ENCODE data around the gene DHX16. TPM values are rescaled to one million over a fixed set of nuclear protein-coding genes. Genes with fewer than 3 reads are reported as not detected.
A peak's percentile ranks its signal among the peaks of the same experiment; 100 is the strongest.

The DHX16 gene
- total RNA-seq, 2 donors from 2014 or later: 13.7 to 23.6 TPM

DNA sequence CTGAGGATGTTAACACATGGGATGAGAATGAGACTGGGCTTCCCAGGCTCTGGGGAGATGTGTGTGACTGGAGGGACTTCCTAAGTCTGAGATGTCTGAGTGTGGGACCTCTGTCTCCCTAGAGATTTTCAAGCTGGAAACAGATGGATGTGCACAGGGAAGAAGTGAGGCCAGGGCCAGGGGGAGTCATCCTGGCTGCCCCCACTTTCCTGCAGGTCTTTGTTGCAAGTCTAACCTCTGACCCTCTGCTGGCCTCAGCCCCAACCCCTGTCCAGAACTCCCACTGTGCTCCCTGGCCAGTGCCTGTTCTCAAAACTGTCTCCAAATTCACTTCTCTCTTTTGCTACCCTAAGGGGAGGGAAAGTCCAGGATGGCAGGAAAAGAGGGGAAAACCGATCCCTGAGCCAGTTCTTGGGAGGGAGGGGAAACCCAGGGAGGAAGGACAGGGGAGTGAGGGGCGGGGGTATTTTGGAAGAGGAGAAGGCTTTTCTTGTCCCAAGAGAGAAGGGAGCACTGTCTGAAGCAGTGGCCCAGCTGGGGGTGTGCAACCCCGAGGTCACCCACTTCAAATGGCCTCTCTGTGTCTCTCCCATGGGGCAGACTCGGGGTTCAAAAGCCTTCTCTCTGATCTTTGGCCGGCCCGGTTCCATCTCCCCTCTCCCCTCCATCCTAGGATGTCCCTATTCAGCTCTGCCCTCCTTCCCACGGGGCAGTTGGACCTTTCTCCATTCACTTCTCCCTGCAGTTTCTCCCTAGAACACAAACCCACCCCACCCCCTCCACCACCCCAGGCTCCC lies 10.6 kb upstream of the DHX16 start:
- DNase-seq (ENCODE audit: low spot score): no peak
- Histone ChIP-seq H3K36me3 (peaks cover 33% of the 10 kb centered on the region), H3K27me3 (no peaks in the 10 kb centered on the region), H3K9me3 (no peaks in the 10 kb centered on the region), H3K4me3 (peak overlapping the region; percentile 83 to 90), H3K27ac (peak overlapping the region; percentile 99), H3K4me1 (peaks cover 0 to 83% of the 10 kb centered on the region in 2 donors)
- TF ChIP-seq, protein P1, sequence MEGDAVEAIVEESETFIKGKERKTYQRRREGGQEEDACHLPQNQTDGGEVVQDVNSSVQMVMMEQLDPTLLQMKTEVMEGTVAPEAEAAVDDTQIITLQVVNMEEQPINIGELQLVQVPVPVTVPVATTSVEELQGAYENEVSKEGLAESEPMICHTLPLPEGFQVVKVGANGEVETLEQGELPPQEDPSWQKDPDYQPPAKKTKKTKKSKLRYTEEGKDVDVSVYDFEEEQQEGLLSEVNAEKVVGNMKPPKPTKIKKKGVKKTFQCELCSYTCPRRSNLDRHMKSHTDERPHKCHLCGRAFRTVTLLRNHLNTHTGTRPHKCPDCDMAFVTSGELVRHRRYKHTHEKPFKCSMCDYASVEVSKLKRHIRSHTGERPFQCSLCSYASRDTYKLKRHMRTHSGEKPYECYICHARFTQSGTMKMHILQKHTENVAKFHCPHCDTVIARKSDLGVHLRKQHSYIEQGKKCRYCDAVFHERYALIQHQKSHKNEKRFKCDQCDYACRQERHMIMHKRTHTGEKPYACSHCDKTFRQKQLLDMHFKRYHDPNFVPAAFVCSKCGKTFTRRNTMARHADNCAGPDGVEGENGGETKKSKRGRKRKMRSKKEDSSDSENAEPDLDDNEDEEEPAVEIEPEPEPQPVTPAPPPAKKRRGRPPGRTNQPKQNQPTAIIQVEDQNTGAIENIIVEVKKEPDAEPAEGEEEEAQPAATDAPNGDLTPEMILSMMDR (IDR thresholded peaks at IDR 0.05): no peak

DNA sequence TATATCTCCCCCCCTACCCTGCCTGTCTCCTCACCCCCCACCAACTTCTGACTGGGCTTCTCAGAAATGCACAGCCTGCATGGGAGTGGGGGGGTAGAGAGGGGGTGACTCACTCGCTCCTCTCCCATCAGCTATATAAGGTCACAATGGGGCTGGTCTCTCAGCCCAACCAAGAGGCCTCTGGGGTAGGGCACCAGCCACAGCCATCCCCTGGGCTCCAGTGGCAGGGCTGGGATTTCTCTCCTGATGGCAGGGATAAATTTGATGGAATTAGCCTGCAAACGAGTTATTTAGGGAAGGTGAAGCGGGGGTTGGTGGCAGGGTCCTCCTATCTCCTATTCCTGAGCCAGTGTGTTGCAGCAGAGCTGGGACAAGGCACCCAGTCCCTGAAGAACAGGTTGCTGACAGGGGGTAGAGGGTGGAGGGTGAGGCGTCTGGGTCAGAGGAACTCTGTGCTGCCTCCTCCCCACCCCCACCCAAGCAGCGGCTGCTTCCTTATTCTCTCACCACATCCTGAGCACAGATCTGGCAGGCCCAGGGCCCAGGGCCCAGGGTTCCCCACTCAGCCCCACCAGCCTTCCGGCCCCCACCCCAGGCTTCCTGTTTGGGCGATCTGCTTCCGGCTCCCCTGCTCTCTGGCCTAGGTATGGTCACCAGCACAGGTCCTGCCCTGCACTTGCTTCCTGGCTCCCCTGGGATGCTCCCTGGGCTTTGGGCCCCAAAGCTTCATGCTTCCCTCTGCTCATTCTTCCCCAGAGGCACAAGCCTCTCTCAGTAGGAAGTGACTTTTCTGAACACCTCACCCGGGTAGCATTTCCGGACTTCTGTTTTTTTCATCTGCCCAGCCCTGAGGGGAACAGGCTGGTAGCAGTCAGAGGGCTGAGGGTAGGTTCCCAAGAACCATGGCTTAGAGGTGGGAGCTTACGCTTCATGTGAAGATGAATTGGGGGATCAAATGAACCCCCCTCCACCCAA lies 9.6 kb upstream of the DHX16 start:
- Histone ChIP-seq H3K4me3 (peak overlapping the region; percentile 83 to 90), H3K27me3 (no peaks in the 10 kb centered on the region), H3K4me1 (peaks cover 0 to 74% of the 10 kb centered on the region in 2 donors), H3K9me3 (no peaks in the 10 kb centered on the region), H3K27ac (peak overlapping the region; percentile 99), H3K36me3 (peaks cover 43% of the 10 kb centered on the region)
- DNase-seq (ENCODE audit: low spot score): peak; percentile 87
- TF ChIP-seq, protein P1 (IDR thresholded peaks at IDR 0.05): no peak

DNA sequence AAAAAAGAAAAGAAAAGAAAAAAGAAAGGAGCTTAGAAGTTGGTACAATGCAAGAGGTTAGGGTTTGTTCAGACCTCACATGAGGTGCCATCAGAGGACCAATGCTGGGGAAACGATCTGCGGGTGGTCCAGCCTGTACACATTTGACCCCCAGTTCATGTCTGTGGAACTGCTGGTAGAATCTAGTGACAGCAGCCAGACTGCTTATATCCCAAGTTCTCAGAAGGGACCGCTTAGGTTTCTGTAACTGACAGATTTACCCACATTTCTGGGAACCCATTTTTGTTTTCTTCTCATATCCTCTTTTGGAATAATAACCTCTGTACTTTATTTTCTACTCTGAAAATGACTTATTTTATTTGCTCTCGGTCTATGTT lies 8.9 kb upstream of the DHX16 start:
- DNase-seq (ENCODE audit: low spot score): no peak
- peak overlapping the region; percentile 83 to 90 for H3K4me3 ChIP-seq
- peaks cover 50% of the 10 kb centered on the region for H3K36me3 ChIP-seq
- no peaks in the 10 kb centered on the region for H3K27me3 ChIP-seq
- H3K27ac ChIP-seq: peak overlapping the region; percentile 99
- H3K4me1 ChIP-seq: peaks cover 0 to 74% of the 10 kb centered on the region in 2 donors
- TF ChIP-seq, protein P1 (IDR thresholded peaks at IDR 0.05): no peak
- H3K9me3 ChIP-seq: no peaks in the 10 kb centered on the region

DNA sequence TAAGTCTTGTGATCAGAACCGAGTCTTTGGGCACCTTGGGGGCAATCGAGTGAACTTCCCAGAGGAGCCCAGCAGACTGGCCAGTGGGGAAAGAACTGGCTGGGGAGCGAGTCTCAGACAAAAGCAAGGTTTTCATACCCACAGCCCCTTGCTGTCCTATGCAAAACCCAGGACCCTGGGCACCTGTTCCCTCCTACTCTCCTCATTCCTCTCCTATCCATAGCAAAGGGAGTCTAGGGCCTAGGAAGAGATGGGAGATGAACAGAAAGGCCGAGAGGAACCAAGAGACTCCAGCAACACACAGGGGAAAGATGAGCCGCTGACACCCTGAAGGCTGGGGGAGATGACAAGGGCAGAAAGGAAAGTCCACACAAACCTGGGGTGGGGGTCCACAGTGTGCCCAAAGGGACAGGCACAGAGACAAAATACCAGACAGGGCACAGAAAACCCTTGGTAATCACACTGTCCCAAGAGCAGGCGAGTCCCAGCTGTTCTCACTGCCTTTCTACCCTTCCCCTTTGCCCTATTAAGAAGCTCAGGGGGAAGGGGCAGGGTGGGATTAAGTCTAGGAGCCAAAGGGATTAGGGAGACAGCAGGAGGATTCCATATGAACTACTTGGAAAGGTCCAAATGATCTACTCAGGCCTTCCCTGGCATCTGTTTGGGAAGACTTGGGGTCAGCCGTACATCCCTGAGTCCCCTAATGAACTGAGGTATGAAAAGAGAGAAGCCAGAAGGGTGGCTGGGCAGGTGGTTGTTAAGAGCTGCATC lies 7.1 kb upstream of the DHX16 start:
- peaks cover 0 to 60% of the 10 kb centered on the region in 2 donors for H3K4me1 ChIP-seq
- H3K9me3 ChIP-seq: no peaks in the 10 kb centered on the region
- peak overlapping the region in 1 of 2 donors; percentile 50 for H3K27ac ChIP-seq
- no peaks in the 10 kb centered on the region for H3K27me3 ChIP-seq
- no peak for DNase-seq (ENCODE audit: low spot score)
- TF ChIP-seq, protein P1 (IDR thresholded peaks at IDR 0.05): no peak
- no peak overlapping the region for H3K4me3 ChIP-seq
- H3K36me3 ChIP-seq: peaks cover 54% of the 10 kb centered on the region

DNA sequence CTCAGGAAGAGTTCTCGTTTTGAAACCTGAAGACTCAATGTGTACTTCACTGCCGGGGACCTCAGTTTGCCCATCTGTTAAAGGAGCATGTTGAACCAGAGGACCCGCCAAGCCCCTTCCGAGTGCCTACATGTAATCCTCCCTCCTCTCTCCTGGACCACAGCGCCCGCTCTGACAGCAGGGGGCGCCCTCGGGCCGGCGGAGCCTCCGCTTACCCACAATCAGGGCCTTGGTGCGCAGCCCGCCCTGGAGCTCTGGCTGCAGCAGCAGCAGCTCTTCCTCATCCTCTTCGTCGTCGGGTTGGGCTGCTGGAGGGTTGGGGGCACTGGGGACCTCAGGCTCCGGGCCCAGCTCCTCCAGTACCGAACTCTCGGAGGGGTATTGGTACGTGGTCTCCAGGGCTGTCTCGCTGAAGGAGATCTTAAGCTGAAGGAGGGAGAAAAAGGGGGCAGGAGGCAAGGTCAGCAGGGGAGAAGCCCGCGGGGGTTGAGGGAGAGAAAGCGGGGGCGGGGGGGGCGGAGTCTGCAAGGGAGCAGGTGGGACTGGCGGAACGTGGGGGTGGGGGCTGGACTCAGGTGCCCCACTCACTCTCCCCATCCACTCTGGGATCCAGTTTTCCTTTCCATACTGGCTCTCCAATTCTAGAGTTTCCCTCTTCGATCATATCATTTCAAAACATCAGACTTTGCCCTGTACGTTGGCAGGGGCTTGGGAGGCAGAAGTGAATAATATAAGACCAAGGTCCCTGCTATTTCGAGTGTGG lies 6.3 kb upstream of the DHX16 start:
- Histone ChIP-seq H3K27ac (peak overlapping the region; percentile 42 to 50), H3K4me1 (peaks cover 0 to 52% of the 10 kb centered on the region in 2 donors), H3K27me3 (no peaks in the 10 kb centered on the region), H3K4me3 (peak overlapping the region in 1 of 2 donors; percentile 9), H3K9me3 (no peaks in the 10 kb centered on the region), H3K36me3 (peaks cover 49% of the 10 kb centered on the region)
- peak; percentile 88 for DNase-seq (ENCODE audit: low spot score)
- TF ChIP-seq, protein P1 (IDR thresholded peaks at IDR 0.05): peak; percentile 93 to 99
